Activated naive CD4-positive, alpha-beta T cell treated with anti-CD3 and anti-CD28 coated beads, Interleukin-2, amount 50 U/mL, for 72 hours (primary cell): ENCODE data around the gene ZNF133. TPM values are rescaled to one million over a fixed set of nuclear protein-coding genes. Genes with fewer than 3 reads are reported as not detected.

ENCODE experiments used
- total RNA-seq, 2 donors: library from RNA; stranded (reverse); gene quantifications; one replicate each; pipeline ENCODE4 v1.2.3, GENCODE V29; 2022

Gene ZNF133
- total RNA-seq, 2 donors from 2014 or later: 4.7 to 9.9 TPM

Other genes starting within 250 kb of the ZNF133 start
- gene OVOL2, start 230.6 kb upstream of the ZNF133 start, total RNA-seq: not detected
- 10 to 100 TPM in 1 of 2 donors, 1 to 10 TPM in 1; 6.8 to 11.3 TPM for gene KAT14, start 150.7 kb upstream of the ZNF133 start, total RNA-seq
- gene PET117, start 150.7 kb upstream of the ZNF133 start, total RNA-seq: 10 to 100 TPM in 1 of 2 donors, 1 to 10 TPM in 1; 9.8 to 13.9 TPM
- gene DZANK1, start 178.5 kb downstream of the ZNF133 start, total RNA-seq: 1 to 10 TPM; 1.3 to 2.4 TPM
- 1 to 10 TPM; 2.9 to 9.0 TPM for gene POLR3F, start 178.9 kb downstream of the ZNF133 start, total RNA-seq
- 10 to 100 TPM in 1 of 2 donors, 1 to 10 TPM in 1; 7.7 to 23.8 TPM for gene RBBP9, start 208.7 kb downstream of the ZNF133 start, total RNA-seq
- gene SEC23B, start 219.4 kb downstream of the ZNF133 start, total RNA-seq: 10 to 100 TPM; 92.2 to 97.0 TPM